ENCODE results near the gene DAPK2. TPM values are rescaled to one million over a fixed set of nuclear protein-coding genes. Genes with fewer than 3 reads are reported as not detected.

DAPK2 gene
- total and polyA plus RNA-seq, 2 of the 4 experiments (the other 2 are of a cell fraction) = 0.34 to 0.36 TPM

DNA sequence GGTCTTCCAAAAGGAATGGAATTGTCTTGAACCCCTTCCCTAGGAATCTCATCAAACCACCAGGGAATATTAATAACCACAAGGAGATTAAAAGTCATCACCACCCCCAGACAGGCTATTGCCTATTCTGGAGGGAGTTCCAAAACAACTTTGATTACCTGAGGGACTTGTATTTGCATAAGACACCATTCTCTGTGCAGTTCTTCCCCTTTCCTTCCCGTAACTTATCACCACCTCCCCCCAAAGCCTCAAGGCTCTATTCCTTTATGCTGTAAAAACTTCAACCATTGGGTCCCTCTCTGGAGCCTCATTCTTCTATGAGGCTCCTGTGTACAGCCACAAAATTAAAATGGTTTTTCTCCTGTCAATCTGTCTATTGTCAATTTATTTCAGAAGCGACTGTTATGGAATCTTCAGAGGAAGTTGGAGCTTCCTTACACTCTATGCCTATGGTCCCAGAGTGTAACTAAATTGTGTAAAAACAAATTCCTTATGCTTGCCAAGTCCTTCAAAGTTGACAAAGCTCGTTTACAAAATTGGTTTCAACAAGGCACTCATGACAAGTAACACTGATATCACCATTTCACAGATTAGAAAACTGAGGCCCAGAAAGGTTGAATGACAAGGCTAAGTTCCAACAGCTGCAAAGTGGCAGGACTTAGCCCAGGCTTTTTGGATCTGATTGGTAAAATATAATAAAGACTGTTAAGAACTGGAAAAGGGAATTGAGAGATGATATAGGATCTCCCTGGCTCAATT is 144.2 kb downstream of the DAPK2 start:
- ATAC-seq (ENCODE audit: low read depth) (no peak), DNase-seq (no peak)
- in situ Hi-C loops (cut with MboI; ENCODE audit: low sequenced_read_pairs) = no loop called here
- no peak overlapping the region for H4K91ac ChIP-seq (ENCODE audit: insufficient read depth, low read depth, low read length)
- H3K9me3 ChIP-seq (ENCODE audit: control insufficient read depth, insufficient read depth, low read length) = peaks cover 5% of the 10 kb centered on the region; the same call in 1 of the 2 replicates
- no peak overlapping the region for H2BK120ac ChIP-seq (ENCODE audit: low read depth, low read length)
- no peak overlapping the region for H2BK5ac ChIP-seq (ENCODE audit: low read depth, low read length, poor library complexity, severe bottlenecking)
- no peak overlapping the region for H3K18ac ChIP-seq (ENCODE audit: low read depth, low read length)
- no CpG with 5 or more reads among the region's 3 CpGs for WGBS, 2 experiments (ENCODE audit: extremely low coverage in 2 of 2, insufficient read length in 1 of 2)
- no peaks in the 10 kb centered on the region for H4K20me1 ChIP-seq (ENCODE audit: insufficient read depth, low read length)
- no peak overlapping the region for H3K27ac ChIP-seq (ENCODE audit: insufficient read depth, low read length)
- no peak overlapping the region for H2BK15ac ChIP-seq (ENCODE audit: low read depth, low read length)
- no peaks in the 10 kb centered on the region for H3K79me1 ChIP-seq (ENCODE audit: low read depth in 1 of 2, low read length in 2 of 2)
- H3K4me3 ChIP-seq (ENCODE audit: insufficient read depth, low read depth, low read length) = no peak overlapping the region
- TF ChIP-seq MXI1 (IDR thresholded peaks at IDR 0.05; ENCODE audit: borderline replicate concordance, low read depth, low read length) (no peak), CHD1 (IDR thresholded peaks at IDR 0.05; ENCODE audit: low read depth, low read length) (no peak), BHLHE40 (IDR thresholded peaks at IDR 0.05; ENCODE audit: low read depth, low read length) (no peak), RAD21 (IDR thresholded peaks at IDR 0.05; ENCODE audit: low read length) (no peak), NFE2L2 (IDR thresholded peaks at IDR 0.05; ENCODE audit: low read depth, low read length) (no peak), CEBPB (IDR thresholded peaks at IDR 0.05; ENCODE audit: low read depth, low read length) (no peak), MAZ (IDR thresholded peaks at IDR 0.05; ENCODE audit: borderline replicate concordance, low read depth, low read length) (no peak), FOS (IDR thresholded peaks at IDR 0.05; ENCODE audit: low read depth, low read length) (no peak), RCOR1 (IDR thresholded peaks at IDR 0.05; ENCODE audit: insufficient replicate concordance, low read length) (no peak), MAFK (IDR thresholded peaks at IDR 0.05; ENCODE audit: low read depth, low read length) (no peak), SMC3 (IDR thresholded peaks at IDR 0.05; ENCODE audit: low read depth, low read length) (no peak), RFX5 (IDR thresholded peaks at IDR 0.05; ENCODE audit: low read depth, low read length) (no peak)
- TF ChIP-seq, protein P1, sequence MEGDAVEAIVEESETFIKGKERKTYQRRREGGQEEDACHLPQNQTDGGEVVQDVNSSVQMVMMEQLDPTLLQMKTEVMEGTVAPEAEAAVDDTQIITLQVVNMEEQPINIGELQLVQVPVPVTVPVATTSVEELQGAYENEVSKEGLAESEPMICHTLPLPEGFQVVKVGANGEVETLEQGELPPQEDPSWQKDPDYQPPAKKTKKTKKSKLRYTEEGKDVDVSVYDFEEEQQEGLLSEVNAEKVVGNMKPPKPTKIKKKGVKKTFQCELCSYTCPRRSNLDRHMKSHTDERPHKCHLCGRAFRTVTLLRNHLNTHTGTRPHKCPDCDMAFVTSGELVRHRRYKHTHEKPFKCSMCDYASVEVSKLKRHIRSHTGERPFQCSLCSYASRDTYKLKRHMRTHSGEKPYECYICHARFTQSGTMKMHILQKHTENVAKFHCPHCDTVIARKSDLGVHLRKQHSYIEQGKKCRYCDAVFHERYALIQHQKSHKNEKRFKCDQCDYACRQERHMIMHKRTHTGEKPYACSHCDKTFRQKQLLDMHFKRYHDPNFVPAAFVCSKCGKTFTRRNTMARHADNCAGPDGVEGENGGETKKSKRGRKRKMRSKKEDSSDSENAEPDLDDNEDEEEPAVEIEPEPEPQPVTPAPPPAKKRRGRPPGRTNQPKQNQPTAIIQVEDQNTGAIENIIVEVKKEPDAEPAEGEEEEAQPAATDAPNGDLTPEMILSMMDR (conservative IDR thresholded peaks at IDR 0.05; ENCODE audit: low read depth, low read length) = no peak
- TF ChIP-seq, protein P2, sequence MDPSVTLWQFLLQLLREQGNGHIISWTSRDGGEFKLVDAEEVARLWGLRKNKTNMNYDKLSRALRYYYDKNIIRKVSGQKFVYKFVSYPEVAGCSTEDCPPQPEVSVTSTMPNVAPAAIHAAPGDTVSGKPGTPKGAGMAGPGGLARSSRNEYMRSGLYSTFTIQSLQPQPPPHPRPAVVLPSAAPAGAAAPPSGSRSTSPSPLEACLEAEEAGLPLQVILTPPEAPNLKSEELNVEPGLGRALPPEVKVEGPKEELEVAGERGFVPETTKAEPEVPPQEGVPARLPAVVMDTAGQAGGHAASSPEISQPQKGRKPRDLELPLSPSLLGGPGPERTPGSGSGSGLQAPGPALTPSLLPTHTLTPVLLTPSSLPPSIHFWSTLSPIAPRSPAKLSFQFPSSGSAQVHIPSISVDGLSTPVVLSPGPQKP (IDR thresholded peaks at IDR 0.05; ENCODE audit: borderline replicate concordance, low read depth, low read length) = no peak
- TF ChIP-seq, protein P3, sequence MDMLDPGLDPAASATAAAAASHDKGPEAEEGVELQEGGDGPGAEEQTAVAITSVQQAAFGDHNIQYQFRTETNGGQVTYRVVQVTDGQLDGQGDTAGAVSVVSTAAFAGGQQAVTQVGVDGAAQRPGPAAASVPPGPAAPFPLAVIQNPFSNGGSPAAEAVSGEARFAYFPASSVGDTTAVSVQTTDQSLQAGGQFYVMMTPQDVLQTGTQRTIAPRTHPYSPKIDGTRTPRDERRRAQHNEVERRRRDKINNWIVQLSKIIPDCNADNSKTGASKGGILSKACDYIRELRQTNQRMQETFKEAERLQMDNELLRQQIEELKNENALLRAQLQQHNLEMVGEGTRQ (IDR thresholded peaks at IDR 0.05; ENCODE audit: low read depth, low read length) = no peak
- no peak overlapping the region for H3K4me2 ChIP-seq (ENCODE audit: low read depth, low read length)
- peaks cover 2% of the 10 kb centered on the region; the same call in 1 of the 2 replicates for H3K9me1 ChIP-seq (ENCODE audit: insufficient read depth, low read length)
- no peak overlapping the region for H4K5ac ChIP-seq (ENCODE audit: low read depth, low read length)
- no peak overlapping the region for H3K14ac ChIP-seq (replicated peaks; ENCODE audit: low read depth, low read length)
- dilution Hi-C loops (cut with HindIII; ENCODE audit: low sequenced_read_pairs, unreplicated experiment) = no loop called here
- H2BK20ac ChIP-seq (ENCODE audit: low read depth, low read length) = no peak overlapping the region
- no peak overlapping the region for H3K9ac ChIP-seq (ENCODE audit: low read depth, low read length)
- no peak overlapping the region for H2AK9ac ChIP-seq (replicated peaks; ENCODE audit: low read depth, low read length, poor library complexity)
- no peaks in the 10 kb centered on the region for H3K36me3 ChIP-seq (ENCODE audit: control insufficient read depth, insufficient read depth, low read length)
- CTCF ChIA-PET = no interaction called here
- H3K4me1 ChIP-seq (ENCODE audit: control insufficient read depth, insufficient read depth, low read length) = peaks cover 3% of the 10 kb centered on the region; the same call in 1 of the 2 replicates
- no peak overlapping the region for H4K8ac ChIP-seq (ENCODE audit: low read depth in 2 of 2, low read length in 2 of 2)
- POLR2A ChIA-PET (ENCODE audit: unreplicated experiment) = no interaction called here
- H2AK5ac ChIP-seq (ENCODE audit: low read depth, low read length) = no peak overlapping the region
- no peak overlapping the region for H2AFZ ChIP-seq (replicated peaks; ENCODE audit: low read length, poor library complexity)
- no peak overlapping the region for H3K23ac ChIP-seq (ENCODE audit: low read depth, low read length)
- H3K56ac ChIP-seq (ENCODE audit: extremely low read depth, insufficient read depth, low read length) = no peak overlapping the region
- no peak overlapping the region for H3K4ac ChIP-seq (ENCODE audit: low read depth, low read length)
- BruUV-seq (replicated peaks) = no TSS peak
- intact Hi-C loops (cut with micrococcal nuclease) = no loop called here
- peaks cover 25% of the 10 kb centered on the region for H3K27me3 ChIP-seq (ENCODE audit: control insufficient read depth, insufficient read depth, low read length)
